GM18858 (cell line): ENCODE results near the gene KLC4.
A peak's percentile ranks its signal among the peaks of the same experiment; 100 is the strongest.

Experiments used
- ATAC-seq: cut with Tn5 transposase; IDR thresholded peaks from one replicate; pipeline ENCODE4 v1.9.1; 2021; ENCODE audit not compliant: unreplicated experiment

KLC4 gene

DNA sequence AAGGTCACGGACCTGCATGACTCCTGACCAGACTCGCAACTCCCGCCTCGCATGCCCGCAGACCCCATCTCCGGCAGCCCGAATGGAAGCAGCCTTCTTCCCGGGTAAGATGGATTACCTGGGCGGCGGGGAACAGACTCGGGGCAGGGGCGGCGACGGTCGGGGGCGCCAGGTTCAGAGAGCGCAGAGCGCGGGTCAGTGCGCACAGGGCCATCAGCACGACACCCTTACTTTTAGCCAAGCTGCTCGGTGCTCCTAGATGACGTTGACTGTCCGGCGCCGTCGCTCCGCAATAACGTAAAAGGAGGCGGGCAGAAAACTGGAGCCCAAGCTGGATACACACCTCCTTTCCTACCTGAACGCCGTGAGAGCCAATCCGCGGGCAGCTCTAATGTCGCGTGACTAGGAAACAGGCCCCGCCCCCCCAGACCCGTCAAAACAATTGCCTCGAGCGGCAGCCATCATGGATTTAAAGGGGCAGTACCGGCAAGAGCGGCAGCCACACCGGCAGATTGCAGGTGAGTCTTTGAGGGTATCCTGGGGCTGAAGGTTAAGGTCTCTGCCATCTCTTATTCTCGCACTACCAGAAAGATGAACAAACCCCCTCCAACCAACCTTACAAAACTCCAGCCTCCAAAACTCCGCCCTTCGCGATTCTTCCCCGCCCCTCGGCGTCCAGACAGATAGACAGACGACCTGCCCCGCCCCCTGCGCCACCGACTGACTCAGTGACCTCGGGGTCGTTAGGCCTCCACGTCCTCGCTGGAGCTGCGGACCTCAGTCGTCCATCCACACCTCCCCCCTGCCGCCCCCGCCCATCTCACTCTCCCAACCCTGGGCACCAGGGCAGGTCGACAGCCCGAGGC is at the start of gene KLC4, which contains the start of gene MRPL2:
KLC4 (plus strand) TSS at position 464 of the 866 bp plus-strand sequence. CDS start 1,705 bp downstream, outside the sequence.
MRPL2 (minus strand) TSS at position 267 of the 866 bp plus-strand sequence; CDS start at position 214, 53 bp downstream.
- peak; percentile 76 for ATAC-seq

DNA sequence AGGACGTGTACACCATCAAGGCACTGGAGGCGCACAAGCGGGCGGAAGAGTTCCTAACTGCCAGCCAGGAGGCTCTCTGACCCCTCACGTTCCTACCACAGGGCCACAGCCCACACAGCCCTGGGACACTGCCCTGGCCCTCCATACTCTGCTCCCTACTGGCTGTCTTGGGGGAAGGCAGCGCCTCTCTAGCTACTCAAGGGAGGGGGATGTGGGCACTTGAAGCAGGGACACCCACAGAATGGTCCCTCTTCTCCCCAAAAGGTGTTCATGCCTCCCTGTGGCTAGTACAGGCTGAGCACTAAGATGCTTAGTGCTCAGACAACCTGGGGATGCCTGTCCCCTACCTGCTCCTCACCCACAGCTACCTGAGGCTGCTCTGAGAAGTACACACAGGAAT is 48.2 kb upstream of the KLC4 start:
- no peak for ATAC-seq

DNA sequence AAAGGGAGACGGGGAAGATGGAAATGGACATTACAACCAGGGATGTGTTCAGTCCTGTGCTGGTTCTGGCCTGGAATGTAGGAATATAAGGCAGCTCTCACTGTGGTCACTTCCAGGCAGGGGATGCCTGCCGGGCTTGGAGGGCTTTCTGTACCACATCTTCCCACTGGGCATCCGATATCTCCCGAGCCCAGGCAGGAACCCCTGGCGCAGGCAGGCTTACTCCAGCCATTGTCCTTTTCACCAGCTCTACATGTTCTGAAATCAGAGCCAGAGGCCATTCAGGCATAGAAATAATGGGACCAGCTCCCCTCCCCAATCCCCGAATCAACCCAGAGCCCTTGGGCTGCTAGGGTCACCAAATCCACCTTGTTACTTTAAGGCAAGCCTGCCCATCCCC is 47.1 kb upstream of the KLC4 start:
- no peak for ATAC-seq

DNA sequence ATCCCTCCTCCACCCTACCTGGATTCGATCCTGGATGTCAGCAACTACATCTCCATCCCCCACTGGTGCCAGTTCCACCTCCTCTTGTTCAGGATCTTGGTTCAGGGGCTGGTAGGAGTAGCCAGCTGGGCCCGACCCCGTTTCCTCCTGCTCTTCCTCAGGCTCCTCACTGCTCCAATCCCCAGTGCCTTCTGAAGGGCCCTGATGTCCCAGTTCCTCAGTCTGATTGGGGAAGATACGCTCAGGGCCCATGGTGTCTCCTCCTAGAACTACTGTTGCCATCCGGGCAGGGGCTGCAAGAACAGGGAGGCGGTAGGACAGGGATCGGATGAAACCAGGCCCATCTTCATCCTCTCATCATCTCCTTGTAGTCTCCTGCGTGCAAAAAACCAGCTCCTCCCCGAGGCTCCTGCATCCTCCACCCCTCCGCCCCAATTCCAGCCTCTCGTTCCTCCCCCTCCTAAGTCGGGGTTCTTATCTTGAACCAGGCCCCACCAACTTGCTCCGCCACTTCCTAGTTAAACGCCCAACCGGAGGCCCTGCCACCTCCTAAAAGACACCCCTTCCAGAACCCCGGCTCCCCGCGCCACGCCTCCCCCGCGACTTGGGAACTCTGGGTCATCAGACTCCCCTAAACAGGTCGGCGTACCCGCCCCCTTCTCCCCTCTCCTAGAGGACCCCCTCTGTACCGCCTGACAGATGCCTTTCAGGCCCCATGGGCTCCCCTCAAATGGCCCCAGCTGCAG is 46.2 kb upstream of the KLC4 start:
- no peak for ATAC-seq

GRCh38 chr6:43013843-43014433 is 45.5 kb upstream of the KLC4 start, which contains the start of the genes KLHDC3 and MEA1:
Gene KLHDC3 (plus strand): TSS chr6:43014249. CDS start chr6:43017193, 2,944 bp downstream.
Gene MEA1 (minus strand): TSS chr6:43013946. CDS start chr6:43013813, 133 bp downstream.
- ATAC-seq, result peak; percentile 83

GRCh38 chr6:43014434-43014909 is 45.0 kb upstream of the KLC4 start:
- no peak for ATAC-seq

GRCh38 chr6:43016176-43016942 is 43.1 kb upstream of the KLC4 start:
- no peak for ATAC-seq

- ATAC-seq, result no peak
Measured at GRCh38 chr6:43016943-43017334, 42.5 kb upstream of the KLC4 start.

GRCh38 chr6:43019152-43019551 is 40.3 kb upstream of the KLC4 start:
- ATAC-seq, result no peak

DNA sequence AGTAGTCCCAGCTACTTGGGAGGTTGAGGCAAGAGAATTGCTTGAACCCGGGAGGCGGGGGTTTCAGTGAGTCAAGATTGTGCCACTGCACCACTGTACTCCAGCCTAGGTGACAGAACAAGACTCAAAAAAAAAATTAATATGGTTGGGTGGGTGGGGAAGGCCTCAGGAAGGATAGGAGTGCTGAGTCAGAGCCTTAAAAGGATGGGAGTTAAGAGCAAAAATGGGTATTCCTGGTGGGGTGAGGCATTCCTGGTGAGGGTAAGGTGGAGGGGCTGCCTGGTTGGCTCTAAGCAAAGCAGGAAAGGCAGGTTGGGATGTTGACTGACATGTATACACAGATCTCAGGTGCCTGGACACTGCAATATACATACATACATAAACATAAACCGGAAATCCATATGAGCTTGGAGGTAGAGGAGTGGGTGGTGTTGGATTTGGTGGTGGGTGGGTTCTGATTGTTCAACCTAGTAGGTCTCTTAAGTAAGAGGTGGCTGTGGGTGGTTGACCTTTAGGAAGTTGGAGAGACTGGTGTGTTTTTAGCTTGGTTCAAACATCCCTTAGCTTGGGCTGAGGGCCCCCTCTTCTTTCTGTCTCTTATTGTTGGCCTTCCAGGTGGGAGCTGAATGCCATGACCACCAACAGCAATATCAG is 39.3 kb upstream of the KLC4 start:
- ATAC-seq, result no peak

GRCh38 chr6:43020847-43021246 is 38.6 kb upstream of the KLC4 start:
- ATAC-seq, result no peak

DNA sequence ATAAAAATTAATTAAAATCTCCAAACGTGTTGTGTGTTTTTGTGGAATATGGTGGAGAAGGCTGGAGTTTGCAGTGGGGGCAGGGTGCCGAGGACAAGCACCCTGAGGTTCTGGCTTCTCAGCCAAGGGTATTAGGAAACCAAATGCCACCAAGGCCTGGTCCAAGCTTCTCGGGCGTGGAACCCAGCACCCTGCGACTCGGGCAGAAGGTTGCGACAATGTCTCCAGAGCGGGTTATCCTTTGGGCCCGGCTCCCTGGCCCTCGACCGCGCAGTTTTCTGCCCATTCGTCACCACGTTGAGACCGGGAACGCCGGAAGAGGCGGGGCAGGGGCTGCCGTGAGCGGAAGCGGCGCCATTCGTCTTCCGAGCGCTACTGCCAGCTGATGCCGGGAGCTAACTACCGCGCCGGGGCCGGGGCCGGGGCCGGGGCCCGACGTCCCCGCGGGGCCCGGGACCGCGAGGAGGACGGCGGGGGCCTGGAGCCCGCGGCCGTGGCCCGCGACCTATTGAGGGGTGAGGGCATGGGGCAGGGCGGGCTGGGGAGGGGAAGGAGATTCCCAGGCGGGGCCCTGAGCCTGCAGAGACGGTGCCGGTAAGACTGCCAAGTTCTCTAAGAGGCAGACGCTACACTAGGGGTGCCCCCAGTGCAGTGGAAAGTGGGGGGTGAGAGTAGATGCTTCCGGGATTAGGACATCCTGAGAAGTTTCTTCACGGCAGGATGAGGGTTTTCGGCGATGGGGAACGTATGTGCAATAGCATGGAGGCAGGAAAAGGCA is 38.0 kb upstream of the KLC4 start, which contains the start of gene RRP36:
RRP36 (plus strand) TSS at position 354 of the 778 bp plus-strand sequence; CDS start at position 386, 32 bp downstream.
- peak; percentile 63 for ATAC-seq

DNA sequence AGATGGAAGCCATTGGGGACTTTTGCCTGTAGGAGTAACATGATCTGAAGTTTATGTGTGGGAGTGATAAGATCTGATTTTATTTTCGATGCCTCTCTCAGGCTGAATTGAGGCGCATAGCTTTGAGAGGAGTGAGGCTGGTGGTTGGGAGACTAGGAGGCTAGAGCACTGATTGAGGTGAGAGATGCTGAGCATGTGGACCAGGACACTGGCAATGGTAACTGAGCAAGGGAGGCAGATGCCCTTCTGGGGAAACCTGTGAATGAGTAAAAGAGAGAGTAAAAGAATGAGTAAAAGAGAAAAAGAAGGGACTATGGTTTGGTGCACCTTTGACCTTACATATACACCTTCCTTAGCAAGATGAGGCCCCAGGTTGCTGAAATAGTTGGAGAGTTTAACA is 35.0 kb upstream of the KLC4 start:
- ATAC-seq, result no peak

DNA sequence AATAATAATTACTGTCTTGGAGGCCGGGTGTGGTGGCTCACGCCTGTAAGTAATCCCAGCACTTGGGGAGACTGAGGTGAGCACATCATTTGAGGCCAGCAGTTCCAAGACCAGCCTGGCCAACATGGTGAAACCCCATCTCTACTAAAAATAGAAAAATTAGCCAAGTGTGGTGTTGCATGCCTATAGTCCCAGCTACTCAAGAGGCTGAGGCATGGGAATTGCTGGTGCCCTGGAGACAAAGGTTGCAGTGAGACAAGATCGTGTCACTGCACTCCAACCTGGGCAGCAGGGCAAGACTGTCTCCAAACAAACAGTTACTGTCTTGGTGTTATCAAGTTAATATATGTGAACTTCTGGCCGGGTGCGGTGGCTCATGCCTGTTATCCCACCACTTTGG is 33.1 kb upstream of the KLC4 start:
- ATAC-seq, result no peak

DNA sequence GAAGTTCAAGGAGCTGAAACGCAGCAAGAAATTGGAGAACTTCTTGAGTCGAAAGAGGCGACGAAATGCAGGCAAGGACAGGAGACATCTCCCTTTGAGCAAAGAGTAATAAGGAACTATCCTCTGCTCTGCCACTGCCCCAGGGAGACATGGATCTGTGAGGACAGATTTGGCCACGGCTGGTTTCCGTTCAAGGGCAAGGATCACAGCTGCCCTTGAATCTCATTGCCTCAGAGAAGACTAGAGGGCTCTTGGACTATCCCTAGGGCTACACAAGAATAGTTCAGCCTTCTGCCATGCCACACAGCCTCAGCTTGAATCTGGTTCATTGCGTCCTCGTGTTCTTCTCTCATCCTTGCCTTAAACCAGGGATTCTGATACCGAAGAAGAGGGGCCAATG is 30.3 kb upstream of the KLC4 start:
- no peak for ATAC-seq

DNA sequence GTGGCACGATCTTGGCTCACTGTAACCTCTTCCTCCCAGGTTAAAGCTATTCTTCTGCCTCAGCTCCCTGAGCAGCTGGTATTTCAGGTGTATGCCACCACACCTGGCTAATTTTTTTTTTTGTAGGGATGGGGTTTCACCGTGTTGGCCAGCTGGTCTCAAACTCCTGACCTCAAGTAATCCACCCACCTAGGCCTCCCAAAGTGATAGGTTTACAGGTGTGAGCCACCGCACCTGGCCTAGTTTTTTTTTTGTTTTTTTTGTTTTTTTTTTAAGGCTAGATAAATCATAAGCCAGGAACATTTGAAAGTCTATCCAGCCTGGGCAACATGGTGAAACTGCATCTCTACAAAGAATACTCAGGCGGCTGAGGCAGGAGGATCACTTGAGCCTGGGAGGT is 27.1 kb upstream of the KLC4 start:
- no peak for ATAC-seq

DNA sequence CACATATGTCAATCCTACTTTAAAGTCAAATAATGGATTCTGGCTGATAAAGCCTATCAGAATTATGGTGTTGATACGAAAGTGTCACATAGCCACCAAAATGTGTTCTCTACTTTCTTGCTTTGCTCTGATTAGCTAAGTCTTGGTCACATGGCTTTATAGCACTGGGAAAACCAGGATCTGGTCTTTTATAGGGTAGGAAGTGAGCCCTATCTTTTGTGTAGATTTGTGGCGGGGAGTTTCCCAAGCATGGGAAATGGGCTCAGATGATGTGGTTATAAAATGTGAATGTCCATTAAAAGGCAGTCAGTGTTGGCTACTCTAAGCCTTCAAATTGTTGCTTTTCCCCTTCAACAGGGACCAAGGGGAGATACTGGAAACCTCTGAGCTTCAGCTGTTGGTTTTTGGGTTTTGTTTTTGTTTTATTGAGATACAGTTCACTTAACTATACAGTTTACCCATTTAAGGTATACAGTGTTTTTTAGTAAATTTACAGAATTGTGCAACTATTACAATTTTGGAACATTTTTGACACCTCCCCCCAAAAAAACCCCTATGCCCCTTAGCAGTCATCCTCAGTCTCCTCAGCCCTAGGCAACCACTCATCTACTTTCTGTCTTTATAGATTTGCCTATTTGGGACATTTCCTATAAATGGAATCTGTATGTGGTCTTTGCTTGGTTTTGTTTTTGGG is 25.8 kb upstream of the KLC4 start:
- no peak for ATAC-seq

GRCh38 chr6:43034190-43034525 is 25.3 kb upstream of the KLC4 start:
- ATAC-seq, result no peak
